Caco-2 (cell line): Measurements from ENCODE around the gene IRF2. TPM values are rescaled to one million over a fixed set of nuclear protein-coding genes. Genes with fewer than 3 reads are reported as not detected.
A peak's percentile ranks its signal among the peaks of the same experiment; 100 is the strongest.

Experiments
- BruUV-seq: library from RNA; stranded (reverse); fragments of 400-500 nt; replicated peaks from 2 replicates; lab custom pipeline; 2021; lab: Mats Ljungman, UMichigan
- CTCF ChIA-PET: fragments of 300-600 bp; sonication (Branson Sonifier 250); formaldehyde crosslinking; loops from one replicate; lab custom pipeline; 2022; ENCODE audit warnings: antibody characterized with exemption; lab: Charles Lee
- POLR2A ChIA-PET: fragments of 300-600 bp; sonication (Branson Sonifier 250); formaldehyde crosslinking; loops from one replicate; lab custom pipeline; 2022; ENCODE audit warnings: antibody characterized with exemption; lab: Charles Lee
- DNase-seq, 2 experiments: peaks; one replicate each; pipeline versions ENCODE4 v3.0.0 to v3.0.0-alpha.2; 2020 to 2022
- H3K27me3 ChIP-seq: replicated peaks from 2 replicates; pipeline ENCODE4 v1.6.0; 2011; ENCODE audit warnings: low read length; ENCODE audit not compliant: control insufficient read depth, insufficient read depth
- H3K36me3 ChIP-seq: 2 replicates; pipeline ENCODE4 v1.5.1; 2011; ENCODE audit warnings: low read length; ENCODE audit not compliant: control insufficient read depth, insufficient read depth
- H3K4me1 ChIP-seq: fragments of 250-450 bp; sonication (Bioruptor Pico); 2 replicates; pipeline ENCODE4 v1.5.1; 2020; ENCODE audit warnings: mild to moderate bottlenecking
- H3K4me3 ChIP-seq: 2 replicates; pipeline ENCODE4 v1.5.1; 2011; ENCODE audit warnings: low read depth, mild to moderate bottlenecking, control low read depth, low read length
- H3K9me3 ChIP-seq: fragments of 250-450 bp; sonication (Bioruptor Pico); 2 replicates; pipeline ENCODE4 v1.5.1; 2020; ENCODE audit warnings: mild to moderate bottlenecking, moderate library complexity
- H3K27ac Mint-ChIP-seq: one replicate; pipeline ENCODE4 v1.8.0; 2022; ENCODE audit warnings: mixed read lengths; ENCODE audit not compliant: unreplicated experiment
- H3K27me3 Mint-ChIP-seq: one replicate; pipeline ENCODE4 v1.8.0; 2022; ENCODE audit warnings: mixed read lengths; ENCODE audit not compliant: insufficient read depth, unreplicated experiment
- H3K36me3 Mint-ChIP-seq: one replicate; pipeline ENCODE4 v1.8.0; 2022; ENCODE audit warnings: mild to moderate bottlenecking, mixed read lengths; ENCODE audit not compliant: insufficient read depth, unreplicated experiment
- H3K4me1 Mint-ChIP-seq: one replicate; pipeline ENCODE4 v1.8.0; 2022; ENCODE audit warnings: low read depth, mixed read lengths; ENCODE audit not compliant: unreplicated experiment
- H3K4me3 Mint-ChIP-seq: one replicate; pipeline ENCODE4 v1.8.0; 2022; ENCODE audit warnings: mild to moderate bottlenecking, moderate library complexity, mixed read lengths; ENCODE audit not compliant: unreplicated experiment
- H3K9me3 Mint-ChIP-seq: one replicate; pipeline ENCODE4 v1.8.0; 2022; ENCODE audit warnings: mixed read lengths; ENCODE audit not compliant: unreplicated experiment
- intact Hi-C: fragments of 100-400 bp; cut with micrococcal nuclease; formaldehyde crosslinking; loops from one replicate; pipeline ENCODE4 v1.10.0; 2022; ENCODE audit not compliant: unreplicated experiment
- total RNA-seq: library from RNA; stranded (reverse); gene quantifications from 2 replicates; pipeline ENCODE4 v1.2.3, GENCODE V29; 2022
- TF ChIP-seq, protein P1 (sequence below), 2 experiments: fragments of 200-600 bp in 1 of 2; IDR thresholded peaks; 1 replicate in 1 of 2; 2 replicates in 1 of 2; pipeline versions ENCODE4 v1.5.1 to v1.8.0; 2011 to 2022; ENCODE audit warnings: antibody characterized with exemption in 1 of 2, control low read depth in 1 of 2, inconsistent platforms in 1 of 2, low read depth in 1 of 2, low read length in 1 of 2, mild to moderate bottlenecking in 1 of 2, moderate library complexity in 1 of 2; ENCODE audit not compliant: insufficient read depth in 1 of 2, severe bottlenecking in 1 of 2, unreplicated experiment in 1 of 2

The IRF2 gene
- total RNA-seq, 1 experiment from 2014 or later, result 9.2 TPM

DNA sequence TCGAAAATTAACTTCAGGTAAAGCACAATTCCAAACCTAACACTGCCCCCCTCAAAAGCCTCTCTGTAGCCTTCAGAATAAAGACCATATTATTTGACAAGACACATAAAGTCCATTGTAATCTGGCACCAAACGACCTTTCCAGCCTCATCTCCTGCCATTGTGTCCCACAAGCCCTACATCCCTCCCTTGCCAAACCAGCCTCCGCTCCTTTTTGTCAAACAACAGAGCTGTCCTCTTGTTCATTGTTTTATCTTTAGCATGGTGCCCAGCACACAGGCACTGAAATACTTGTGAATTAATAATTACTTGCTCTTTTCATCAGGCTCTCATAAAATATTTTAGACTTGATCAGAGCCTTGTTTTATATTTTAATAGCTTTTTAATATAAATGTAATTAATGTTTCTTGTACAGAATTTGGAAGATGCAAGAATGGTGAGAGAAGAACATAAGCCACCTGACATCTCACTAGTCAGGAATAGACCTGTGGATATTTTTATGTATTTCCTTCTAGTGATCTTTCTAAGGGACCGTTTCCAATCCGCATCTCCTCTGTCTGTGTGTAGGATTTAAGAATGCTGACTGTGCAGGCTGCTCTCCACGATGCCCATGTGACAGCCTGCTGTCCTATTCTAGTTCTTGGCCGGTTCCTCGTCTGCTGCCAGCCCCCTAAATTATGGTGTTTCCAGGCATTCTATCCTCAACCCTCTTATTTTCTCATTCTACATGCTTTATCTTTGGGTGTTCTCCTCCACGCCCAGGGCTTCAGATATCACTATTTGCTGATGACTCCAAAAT, 3.0 kb upstream of the IRF2 start:
- H3K4me1 Mint-ChIP-seq, result peaks cover 15% of the 10 kb centered on the region
- no peaks in the 10 kb centered on the region for H3K27me3 Mint-ChIP-seq
- TF ChIP-seq, protein P1, sequence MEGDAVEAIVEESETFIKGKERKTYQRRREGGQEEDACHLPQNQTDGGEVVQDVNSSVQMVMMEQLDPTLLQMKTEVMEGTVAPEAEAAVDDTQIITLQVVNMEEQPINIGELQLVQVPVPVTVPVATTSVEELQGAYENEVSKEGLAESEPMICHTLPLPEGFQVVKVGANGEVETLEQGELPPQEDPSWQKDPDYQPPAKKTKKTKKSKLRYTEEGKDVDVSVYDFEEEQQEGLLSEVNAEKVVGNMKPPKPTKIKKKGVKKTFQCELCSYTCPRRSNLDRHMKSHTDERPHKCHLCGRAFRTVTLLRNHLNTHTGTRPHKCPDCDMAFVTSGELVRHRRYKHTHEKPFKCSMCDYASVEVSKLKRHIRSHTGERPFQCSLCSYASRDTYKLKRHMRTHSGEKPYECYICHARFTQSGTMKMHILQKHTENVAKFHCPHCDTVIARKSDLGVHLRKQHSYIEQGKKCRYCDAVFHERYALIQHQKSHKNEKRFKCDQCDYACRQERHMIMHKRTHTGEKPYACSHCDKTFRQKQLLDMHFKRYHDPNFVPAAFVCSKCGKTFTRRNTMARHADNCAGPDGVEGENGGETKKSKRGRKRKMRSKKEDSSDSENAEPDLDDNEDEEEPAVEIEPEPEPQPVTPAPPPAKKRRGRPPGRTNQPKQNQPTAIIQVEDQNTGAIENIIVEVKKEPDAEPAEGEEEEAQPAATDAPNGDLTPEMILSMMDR (IDR thresholded peaks at IDR 0.05; ENCODE audit: insufficient read depth in 1 of 2, low read depth in 1 of 2, low read length in 1 of 2, severe bottlenecking in 1 of 2, unreplicated experiment in 1 of 2), result no peak
- H3K27ac Mint-ChIP-seq, result no peak overlapping the region
- Histone ChIP-seq H3K27me3 (no peaks in the 10 kb centered on the region), H3K9me3 (no peaks in the 10 kb centered on the region), H3K4me1 (peaks cover 8% of the 10 kb centered on the region; the same call in 1 of the 2 replicates), H3K36me3 (no peaks in the 10 kb centered on the region), H3K4me3 (no peak overlapping the region)
- intact Hi-C loops, result loop anchor here (10.0 kb wide), 2 partner anchors 167 to 257 kb away; partner anchors contain the start of genes CASP3, CENPU and PRIMPOL
- CTCF ChIA-PET, result no interaction called here
- H3K9me3 Mint-ChIP-seq, result no peaks in the 10 kb centered on the region
- no peak for DNase-seq
- BruUV-seq, result no TSS peak
- no peak overlapping the region for H3K4me3 Mint-ChIP-seq
- H3K36me3 Mint-ChIP-seq, result peaks cover 11% of the 10 kb centered on the region
- POLR2A ChIA-PET, result no interaction called here

DNA sequence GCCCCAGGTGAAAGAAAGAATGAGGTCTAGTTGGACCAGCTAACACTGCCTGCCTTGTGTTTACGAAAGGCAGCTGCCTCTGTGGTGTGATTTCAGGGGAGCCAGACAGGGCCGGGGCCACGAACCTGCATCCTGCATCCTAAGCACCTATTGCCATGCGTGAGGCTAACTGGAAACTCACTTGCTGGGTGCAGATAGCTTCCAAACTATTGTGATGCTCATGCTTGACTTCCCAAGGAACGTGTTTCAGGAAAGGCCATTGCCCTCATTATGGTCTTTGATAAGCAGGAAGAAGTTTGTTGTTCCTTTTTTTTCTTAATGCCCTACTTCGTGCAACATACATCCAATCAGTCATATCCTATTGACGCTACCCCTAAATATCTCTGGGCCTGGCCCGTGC, 2.3 kb upstream of the IRF2 start:
- Mint-ChIP-seq H3K27ac (no peak overlapping the region), H3K4me3 (no peak overlapping the region), H3K36me3 (peaks cover 11% of the 10 kb centered on the region), H3K27me3 (no peaks in the 10 kb centered on the region), H3K9me3 (no peaks in the 10 kb centered on the region), H3K4me1 (peaks cover 20% of the 10 kb centered on the region)
- CTCF ChIA-PET, result no interaction called here
- intact Hi-C loops, result loop anchor here (10.0 kb wide), 2 partner anchors 168 to 258 kb away; partner anchors contain the start of genes CASP3, CENPU and PRIMPOL
- Histone ChIP-seq H3K27me3 (no peaks in the 10 kb centered on the region), H3K4me3 (no peak overlapping the region), H3K36me3 (no peaks in the 10 kb centered on the region), H3K9me3 (no peaks in the 10 kb centered on the region), H3K4me1 (peaks cover 8% of the 10 kb centered on the region)
- POLR2A ChIA-PET, result no interaction called here
- no TSS peak for BruUV-seq
- TF ChIP-seq, protein P1 (IDR thresholded peaks at IDR 0.05; ENCODE audit: insufficient read depth in 1 of 2, low read depth in 1 of 2, low read length in 1 of 2, severe bottlenecking in 1 of 2, unreplicated experiment in 1 of 2), result no peak
- no peak for DNase-seq

DNA sequence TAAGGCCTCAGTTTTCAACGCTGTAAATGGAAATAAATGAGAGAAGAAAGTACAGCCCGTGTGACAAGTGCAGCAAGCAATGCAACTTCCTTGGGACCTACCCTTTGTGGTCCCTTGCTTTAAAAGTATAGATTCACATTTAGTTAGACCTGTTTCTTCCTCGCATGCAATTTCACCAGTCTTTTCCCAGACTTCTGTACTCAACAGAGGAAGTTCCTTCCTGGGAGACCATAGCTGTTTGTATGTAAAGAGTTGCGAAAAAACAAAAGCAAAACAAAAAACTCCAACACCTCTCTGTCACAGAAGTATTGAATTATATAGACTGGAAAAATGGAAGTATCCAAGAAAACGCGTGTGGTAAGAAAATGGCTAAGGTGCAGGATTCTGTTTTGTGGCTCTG, 1.1 kb upstream of the IRF2 start:
- TF ChIP-seq, protein P1 (IDR thresholded peaks at IDR 0.05; ENCODE audit: insufficient read depth in 1 of 2, low read depth in 1 of 2, low read length in 1 of 2, severe bottlenecking in 1 of 2, unreplicated experiment in 1 of 2), result no peak
- POLR2A ChIA-PET, result interaction anchor here (1.3 to 1.6 kb wide), 5 partner anchors 13 to 258 kb away, joined by 3 to 21 read pairs (median 11); partner anchors contain the start of gene CENPU
- DNase-seq, result no peak
- no TSS peak for BruUV-seq
- H3K9me3 Mint-ChIP-seq, result no peaks in the 10 kb centered on the region
- H3K36me3 Mint-ChIP-seq, result peaks cover 11% of the 10 kb centered on the region
- H3K27me3 Mint-ChIP-seq, result no peaks in the 10 kb centered on the region
- intact Hi-C loops, result loop anchor here (10.0 kb wide), 2 partner anchors 169 to 259 kb away; partner anchors contain the start of genes CASP3, CENPU and PRIMPOL
- peak overlapping the region; percentile 82 for H3K27ac Mint-ChIP-seq
- Histone ChIP-seq H3K4me1 (peaks cover 8% of the 10 kb centered on the region), H3K9me3 (no peaks in the 10 kb centered on the region), H3K27me3 (no peaks in the 10 kb centered on the region), H3K4me3 (peak overlapping the region; percentile 70), H3K36me3 (no peaks in the 10 kb centered on the region)
- H3K4me3 Mint-ChIP-seq, result peak overlapping the region; percentile 98
- H3K4me1 Mint-ChIP-seq, result peaks cover 20% of the 10 kb centered on the region
- CTCF ChIA-PET, result interaction anchor here (1.5 kb wide), 3 partner anchors 13 to 224 kb away, joined by 3 to 11 read pairs (median 8); no protein-coding TSS in a partner anchor
